Fibroblast of gingiva (primary cell): ENCODE results near the gene ARHGEF17.

Experiments used
- DNase-seq: peaks from one replicate; pipeline ENCODE4 v3.0.0-alpha.2; 2011; ENCODE audit warnings: low read depth

ARHGEF17 gene

DNA sequence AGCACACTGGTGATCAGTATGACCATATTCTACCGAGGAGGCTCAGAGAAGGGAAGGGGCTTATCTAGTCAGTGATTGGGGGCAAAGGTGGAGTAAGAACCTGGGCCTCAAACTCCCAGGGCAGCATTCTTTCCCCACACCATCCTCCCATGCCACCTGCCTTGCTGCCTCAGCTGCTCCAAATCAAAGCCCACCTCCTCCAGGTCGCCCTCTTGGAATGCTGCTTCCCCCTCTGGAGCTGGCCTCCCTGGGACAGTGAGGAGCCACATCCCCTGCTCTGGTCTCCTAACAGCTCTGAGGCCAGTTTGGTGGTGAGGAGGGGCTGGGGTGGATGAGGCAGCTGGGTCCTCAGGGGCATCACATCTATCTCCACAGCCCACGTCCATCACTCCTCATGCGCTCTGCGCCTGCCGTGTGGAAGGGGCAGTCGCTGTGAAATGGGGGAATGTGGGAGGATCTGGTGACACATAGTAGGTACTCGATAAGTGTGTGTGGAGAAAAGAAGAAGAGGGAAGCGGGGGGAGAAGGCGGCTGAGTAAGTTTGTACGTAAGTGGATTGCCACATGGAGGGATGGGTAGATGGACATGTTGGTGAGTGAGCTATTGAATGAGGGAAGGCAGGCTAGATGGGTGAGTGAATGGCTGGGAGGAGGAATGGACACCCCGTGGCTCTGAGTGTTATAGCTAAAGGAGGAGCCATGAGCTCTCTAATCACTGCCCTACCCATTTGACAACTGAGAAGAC, 16.1 kb upstream of the ARHGEF17 start:
- DNase-seq, result no peak

GRCh38 chr11:73292525-73292894, 15.6 kb upstream of the ARHGEF17 start:
- no peak for DNase-seq

DNA sequence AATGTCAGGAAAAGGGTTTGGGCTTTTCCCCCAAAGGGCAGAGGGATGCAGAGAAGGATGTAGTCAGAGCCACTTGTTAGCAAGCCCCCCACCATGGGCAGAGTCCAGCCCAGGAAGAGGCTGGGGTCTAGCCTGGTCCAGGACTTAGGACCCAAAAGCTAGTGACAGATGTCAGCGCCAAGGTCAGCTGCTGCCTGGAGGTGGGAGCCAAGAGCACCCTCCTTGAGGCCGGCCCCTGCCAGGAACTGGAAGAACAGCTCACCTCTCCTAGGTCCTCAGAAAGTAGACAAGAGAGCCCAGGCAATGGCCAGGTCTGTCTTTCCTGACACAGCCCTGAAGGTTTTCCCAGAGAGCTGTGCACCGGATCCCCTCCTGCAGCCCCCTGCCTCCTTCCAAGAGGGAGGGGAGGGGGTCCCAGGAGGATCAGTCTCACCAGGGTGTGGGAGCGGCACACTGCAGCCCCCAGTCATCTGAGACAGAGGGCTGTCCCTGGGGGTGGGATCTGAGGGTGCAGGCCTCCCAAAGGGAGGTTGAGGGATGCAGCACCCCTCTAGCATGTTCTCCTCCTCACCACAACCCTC, 14.6 kb upstream of the ARHGEF17 start:
- DNase-seq, result no peak

DNA sequence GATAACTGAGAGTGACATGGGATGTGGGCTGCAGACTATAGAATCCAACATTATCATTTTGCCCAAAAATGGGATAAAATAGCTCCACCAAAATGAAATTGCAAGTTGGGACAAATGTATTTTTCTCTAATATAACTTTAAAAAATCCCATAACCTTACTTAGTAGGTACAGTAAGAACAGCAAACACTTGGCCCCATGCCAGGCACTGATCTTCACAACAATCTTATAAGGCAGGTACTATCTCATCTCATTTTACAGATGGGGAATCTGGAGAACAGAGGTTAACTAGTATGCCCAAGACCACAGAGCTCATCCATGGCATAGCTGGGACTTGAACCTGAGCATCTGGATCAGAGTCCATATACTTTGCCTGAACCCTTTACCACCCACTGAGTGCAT, 13.5 kb upstream of the ARHGEF17 start:
- DNase-seq, result no peak

GRCh38 chr11:73295241-73295995, 12.7 kb upstream of the ARHGEF17 start:
- peak; percentile 55 for DNase-seq

DNA sequence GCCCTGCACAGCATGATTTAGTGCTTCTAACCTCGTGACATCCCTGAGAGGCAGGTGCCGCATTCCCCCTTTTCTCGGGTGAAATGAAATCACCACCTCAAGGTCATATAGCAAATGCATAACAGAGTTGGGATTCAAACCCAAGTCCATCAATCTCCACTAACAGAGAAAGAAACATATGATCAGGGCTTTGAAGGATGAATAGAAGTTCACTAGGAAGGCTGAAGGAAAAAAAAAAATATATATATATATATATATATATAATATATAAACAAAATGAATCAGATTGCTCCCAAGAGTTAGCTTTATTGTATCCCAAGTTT, 12.1 kb upstream of the ARHGEF17 start:
- DNase-seq, result no peak

DNA sequence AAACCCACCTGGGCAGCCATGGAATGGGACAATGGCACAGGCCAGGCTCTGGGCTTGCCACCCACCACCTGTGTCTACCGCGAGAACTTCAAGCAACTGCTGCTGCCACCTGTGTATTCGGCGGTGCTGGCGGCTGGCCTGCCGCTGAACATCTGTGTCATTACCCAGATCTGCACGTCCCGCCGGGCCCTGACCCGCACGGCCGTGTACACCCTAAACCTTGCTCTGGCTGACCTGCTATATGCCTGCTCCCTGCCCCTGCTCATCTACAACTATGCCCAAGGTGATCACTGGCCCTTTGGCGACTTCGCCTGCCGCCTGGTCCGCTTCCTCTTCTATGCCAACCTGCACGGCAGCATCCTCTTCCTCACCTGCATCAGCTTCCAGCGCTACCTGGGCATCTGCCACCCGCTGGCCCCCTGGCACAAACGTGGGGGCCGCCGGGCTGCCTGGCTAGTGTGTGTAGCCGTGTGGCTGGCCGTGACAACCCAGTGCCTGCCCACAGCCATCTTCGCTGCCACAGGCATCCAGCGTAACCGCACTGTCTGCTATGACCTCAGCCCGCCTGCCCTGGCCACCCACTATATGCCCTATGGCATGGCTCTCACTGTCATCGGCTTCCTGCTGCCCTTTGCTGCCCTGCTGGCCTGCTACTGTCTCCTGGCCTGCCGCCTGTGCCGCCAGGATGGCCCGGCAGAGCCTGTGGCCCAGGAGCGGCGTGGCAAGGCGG, 11.4 kb upstream of the ARHGEF17 start:
- DNase-seq, result no peak

GRCh38 chr11:73297231-73297590, 10.9 kb upstream of the ARHGEF17 start:
- DNase-seq, result no peak

DNA sequence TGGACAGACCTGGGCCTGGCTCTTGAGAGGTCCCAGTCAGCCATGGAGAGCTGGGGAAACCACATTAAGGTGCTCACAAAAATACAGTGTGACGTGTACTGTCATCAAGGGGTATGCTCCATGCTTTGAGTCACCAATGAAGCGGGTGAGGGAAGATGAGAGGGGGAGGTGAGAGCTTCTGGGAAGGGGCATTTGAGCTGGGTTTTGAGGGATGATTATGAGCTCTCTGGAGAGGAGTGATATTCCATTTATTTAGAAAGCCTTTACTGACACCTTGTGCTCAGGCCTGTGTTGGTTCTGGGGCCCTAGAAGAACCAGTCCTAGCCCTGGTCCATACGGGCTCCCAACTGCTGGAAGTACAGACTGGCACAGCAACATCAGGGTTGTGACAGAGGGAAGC, 10.4 kb upstream of the ARHGEF17 start:
- DNase-seq, result no peak

- DNase-seq, result no peak
Observed at GRCh38 chr11:73298233-73298632, 9.8 kb upstream of the ARHGEF17 start.

DNA sequence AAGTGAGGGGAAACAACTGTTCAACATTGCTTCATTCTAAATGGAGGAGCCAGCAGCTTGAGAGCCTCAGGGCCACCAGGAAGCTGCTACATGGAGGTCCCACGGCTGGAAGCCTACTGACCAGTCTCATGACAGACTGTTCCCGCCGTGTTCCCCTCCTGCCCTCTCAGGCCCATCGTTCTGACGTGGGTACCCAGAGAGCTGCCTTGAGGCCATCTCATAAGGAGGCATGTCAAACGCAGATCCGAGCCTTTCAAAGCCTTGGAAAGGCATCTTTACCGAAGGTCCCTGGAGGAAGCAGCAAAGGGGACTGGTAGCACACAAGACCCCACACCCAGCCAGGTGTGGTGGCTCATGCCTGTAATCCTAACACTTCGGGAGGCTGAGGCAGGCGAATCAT, 8.3 kb upstream of the ARHGEF17 start:
- DNase-seq, result no peak

GRCh38 chr11:73306069-73306841, 1.8 kb upstream of the ARHGEF17 start:
- DNase-seq, result no peak

GRCh38 chr11:73306977-73307322, 1.1 kb upstream of the ARHGEF17 start:
- no peak for DNase-seq

GRCh38 chr11:73307323-73308002, 613 bp upstream of the ARHGEF17 start:
- peak; percentile 98 for DNase-seq

DNA sequence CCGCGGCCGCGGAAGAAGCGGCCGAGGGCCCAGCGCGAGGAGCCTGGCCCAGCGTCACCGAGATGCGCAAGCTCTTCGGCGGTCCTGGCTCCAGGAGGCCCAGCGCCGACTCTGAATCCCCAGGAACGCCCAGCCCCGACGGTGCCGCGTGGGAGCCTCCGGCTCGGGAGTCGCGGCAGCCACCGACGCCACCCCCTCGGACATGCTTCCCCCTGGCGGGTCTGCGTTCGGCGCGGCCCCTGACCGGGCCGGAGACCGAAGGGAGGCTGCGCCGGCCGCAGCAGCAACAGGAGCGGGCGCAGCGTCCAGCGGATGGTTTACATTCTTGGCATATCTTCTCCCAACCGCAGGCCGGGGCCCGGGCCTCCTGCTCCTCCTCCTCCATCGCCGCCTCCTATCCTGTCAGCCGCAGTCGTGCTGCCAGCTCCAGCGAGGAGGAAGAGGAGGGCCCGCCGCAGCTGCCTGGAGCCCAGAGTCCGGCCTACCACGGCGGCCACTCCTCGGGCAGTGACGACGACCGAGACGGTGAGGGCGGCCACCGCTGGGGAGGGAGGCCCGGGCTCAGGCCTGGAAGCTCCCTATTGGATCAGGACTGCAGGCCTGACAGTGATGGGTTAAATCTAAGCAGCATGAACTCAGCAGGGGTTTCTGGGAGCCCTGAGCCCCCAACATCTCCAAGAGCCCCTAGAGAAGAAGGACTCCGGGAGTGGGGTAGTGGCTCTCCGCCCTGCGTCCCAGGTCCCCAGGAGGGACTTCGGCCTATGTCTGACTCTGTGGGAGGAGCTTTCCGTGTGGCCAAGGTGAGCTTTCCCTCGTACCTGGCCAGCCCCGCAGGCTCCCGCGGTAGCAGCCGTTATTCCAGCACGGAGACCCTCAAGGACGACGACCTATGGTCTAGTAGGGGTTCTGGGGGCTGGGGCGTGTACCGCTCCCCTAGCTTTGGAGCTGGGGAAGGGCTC, 1.2 kb downstream of the ARHGEF17 start:
- peak; percentile 98 for DNase-seq

GRCh38 chr11:73310076-73310475, 2.0 kb downstream of the ARHGEF17 start:
- DNase-seq, result no peak

DNA sequence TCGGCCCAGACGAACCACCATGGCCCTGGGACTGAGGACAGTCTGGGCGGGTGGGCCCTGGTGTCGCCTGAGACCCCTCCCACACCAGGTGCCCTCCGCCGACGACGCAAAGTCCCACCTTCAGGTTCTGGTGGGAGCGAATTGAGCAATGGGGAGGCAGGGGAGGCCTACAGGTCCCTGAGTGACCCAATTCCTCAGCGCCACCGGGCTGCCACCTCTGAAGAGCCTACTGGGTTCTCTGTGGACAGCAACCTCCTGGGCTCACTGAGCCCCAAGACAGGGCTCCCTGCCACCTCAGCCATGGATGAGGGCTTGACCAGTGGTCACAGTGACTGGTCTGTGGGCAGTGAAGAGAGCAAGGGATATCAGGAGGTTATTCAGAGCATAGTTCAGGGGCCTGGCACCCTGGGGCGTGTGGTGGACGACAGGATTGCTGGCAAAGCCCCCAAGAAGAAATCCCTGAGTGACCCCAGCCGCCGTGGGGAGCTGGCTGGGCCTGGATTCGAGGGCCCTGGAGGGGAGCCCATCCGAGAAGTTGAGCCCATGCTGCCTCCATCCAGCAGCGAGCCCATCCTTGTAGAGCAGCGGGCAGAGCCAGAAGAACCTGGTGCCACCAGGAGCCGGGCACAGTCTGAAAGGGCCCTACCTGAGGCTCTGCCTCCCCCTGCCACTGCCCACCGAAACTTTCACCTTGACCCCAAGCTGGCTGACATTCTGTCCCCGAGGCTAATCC, 2.8 kb downstream of the ARHGEF17 start:
- no peak for DNase-seq

GRCh38 chr11:73311394-73311869, 3.4 kb downstream of the ARHGEF17 start:
- DNase-seq, result no peak

DNA sequence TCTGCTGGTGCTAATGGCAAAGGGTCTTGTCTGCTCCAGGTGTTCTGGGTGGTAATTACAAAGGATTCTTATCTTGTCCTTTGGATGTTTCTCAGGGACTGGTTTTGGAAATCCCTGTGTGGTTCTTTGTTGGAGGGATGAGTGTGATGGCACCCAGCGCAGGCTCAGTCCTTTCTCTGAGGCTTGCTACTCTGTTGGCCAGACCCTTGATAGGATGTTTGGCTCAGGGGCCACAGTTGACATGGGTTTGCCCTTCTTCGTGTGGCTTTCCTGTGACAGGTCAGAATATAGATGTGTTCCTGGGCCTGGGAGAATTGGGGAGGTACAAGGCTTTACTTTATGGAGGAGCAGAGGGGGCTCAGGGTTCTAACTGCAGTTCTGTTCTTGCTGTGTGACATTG, 4.0 kb downstream of the ARHGEF17 start:
- DNase-seq, result no peak
